Measurements from ENCODE around the gene JADE3. TPM values are rescaled to one million over a fixed set of nuclear protein-coding genes. Genes with fewer than 3 reads are reported as not detected.

Gene JADE3
- total RNA-seq, 8 experiments from 2014 or later: 2.2 to 15.1 (median 6.5) TPM

- in situ Hi-C loops (cut with MboI; ENCODE audit: low pct_unique_long_range_greater_than_20kb in 2 of 9, low sequenced_read_pairs in 9 of 9, unreplicated experiment in 9 of 9): loop anchor here in 1 of 9 experiments (25.0 kb wide), 1 partner anchor 124 kb away; no protein-coding TSS in a partner anchor
- H3K27ac ChIP-seq: peak overlapping the region; percentile 69 to 73
- ATAC-seq (replicated peaks in 6 of 8): peak; percentile 55 to 72 (median 60)
- peak overlapping the region; percentile 48 to 94 (median 63) for H3K4me3 ChIP-seq
- WGBS, 10 experiments: 0 to 73% (median 44%) methylated on average over 2 to 6 of the region's 109 CpGs; no CpG with 5 or more reads in 7 of the 10 experiments
- peaks cover 0 to 5% of the 10 kb centered on the region in 2 donors for H3K4me1 ChIP-seq (replicated peaks in 1 of 2)
These were observed 626 bp downstream of the JADE3 start for GRCh38 chrX:46912603-46913491.

DNA sequence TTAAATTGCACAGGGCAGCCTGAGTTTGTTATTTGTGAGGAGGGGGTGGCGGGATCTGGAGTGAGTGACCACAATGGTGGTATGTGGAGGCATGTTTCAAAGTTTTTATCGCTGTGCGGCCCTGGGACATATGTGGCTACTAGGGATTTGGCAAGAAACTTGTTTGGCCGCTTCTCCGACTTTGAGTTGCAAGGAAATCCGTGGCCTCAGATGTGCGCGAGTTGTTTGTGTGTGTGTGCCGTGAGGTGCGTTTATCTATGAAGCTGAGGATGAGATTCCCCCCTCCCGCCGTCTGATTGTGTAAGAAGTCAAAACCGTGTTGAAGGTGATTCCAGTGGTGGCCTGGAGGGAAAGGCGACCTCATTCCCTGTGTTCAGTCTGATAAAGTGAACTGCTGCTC, 1.4 kb downstream of the JADE3 start:
- Histone ChIP-seq H3K4me3 (peak overlapping the region; percentile 48 to 94 (median 63)), H3K27ac (no peak overlapping the region), H3K4me1 (replicated peaks in 1 of 2) (peaks cover 0 to 5% of the 10 kb centered on the region in 2 donors)
- 0 to 100% (median 13%) methylated on average over 1 to 11 of the region's 14 CpGs; no CpG with 5 or more reads in 5 of the 10 experiments for WGBS, 10 experiments
- in situ Hi-C loops (cut with MboI; ENCODE audit: low pct_unique_long_range_greater_than_20kb in 2 of 9, low sequenced_read_pairs in 9 of 9, unreplicated experiment in 9 of 9): loop anchor here in 1 of 9 experiments (25.0 kb wide), 1 partner anchor 124 kb away; no protein-coding TSS in a partner anchor
- no peak for ATAC-seq (replicated peaks in 6 of 8)

- Histone ChIP-seq H3K27ac (no peak overlapping the region), H3K4me1 (replicated peaks in 1 of 2) (peaks cover 0 to 5% of the 10 kb centered on the region in 2 donors), H3K4me3 (no peak overlapping the region)
- 39 to 100% (median 96%) methylated on average over 1 to 2 of the region's 2 CpGs; no CpG with 5 or more reads in 4 of the 10 experiments for WGBS, 10 experiments
- in situ Hi-C loops (cut with MboI; ENCODE audit: low pct_unique_long_range_greater_than_20kb in 2 of 9, low sequenced_read_pairs in 9 of 9, unreplicated experiment in 9 of 9): loop anchor here in 1 of 9 experiments (25.0 kb wide), 1 partner anchor 121 kb away; no protein-coding TSS in a partner anchor
- ATAC-seq (replicated peaks in 6 of 8): no peak
These were observed 4.1 kb downstream of the JADE3 start for GRCh38 chrX:46916273-46916672.

- 67 to 100% methylated on average over 1 of the region's 1 CpG; no CpG with 5 or more reads in 8 of the 10 experiments for WGBS, 10 experiments
- ATAC-seq (replicated peaks in 6 of 8): no peak
- no peak overlapping the region for H3K4me3 ChIP-seq
- H3K4me1 ChIP-seq (replicated peaks in 1 of 2): peaks cover 0 to 5% of the 10 kb centered on the region in 2 donors
- in situ Hi-C loops (cut with MboI; ENCODE audit: low pct_unique_long_range_greater_than_20kb in 2 of 9, low sequenced_read_pairs in 9 of 9, unreplicated experiment in 9 of 9): loop anchor here in 1 of 9 experiments (25.0 kb wide), 1 partner anchor 120 kb away; no protein-coding TSS in a partner anchor
- H3K27ac ChIP-seq: no peak overlapping the region
These were observed 5.4 kb downstream of the JADE3 start for GRCh38 chrX:46917622-46918021.

- 60% methylated on average over 1 of the region's 1 CpG; no CpG with 5 or more reads in 9 of the 10 experiments for WGBS, 10 experiments
- H3K4me3 ChIP-seq: no peak overlapping the region
- in situ Hi-C loops (cut with MboI; ENCODE audit: low pct_unique_long_range_greater_than_20kb in 2 of 9, low sequenced_read_pairs in 9 of 9, unreplicated experiment in 9 of 9): loop anchor here in 1 of 9 experiments (25.0 kb wide), 1 partner anchor 119 kb away; no protein-coding TSS in a partner anchor
These were observed 6.2 kb downstream of the JADE3 start for GRCh38 chrX:46918434-46918833.

GRCh38 chrX:46920235-46920634, 8.0 kb downstream of the JADE3 start:
- 27 to 93% (median 60%) methylated on average over 1 to 4 of the region's 4 CpGs; no CpG with 5 or more reads in 6 of the 10 experiments for WGBS, 10 experiments
- ATAC-seq (replicated peaks in 6 of 8): no peak
- no peak overlapping the region for H3K27ac ChIP-seq
- no peaks in the 10 kb centered on the region for H3K4me1 ChIP-seq (replicated peaks in 1 of 2)
- in situ Hi-C loops (cut with MboI; ENCODE audit: low pct_unique_long_range_greater_than_20kb in 2 of 9, low sequenced_read_pairs in 9 of 9, unreplicated experiment in 9 of 9): loop anchor here in 1 of 9 experiments (25.0 kb wide), 1 partner anchor 117 kb away; no protein-coding TSS in a partner anchor
- no peak overlapping the region for H3K4me3 ChIP-seq

More at GRCh38 chrX:46918434-46918833, 6.2 kb downstream of the JADE3 start:
- no peak for ATAC-seq (replicated peaks in 6 of 8)
- Histone ChIP-seq H3K4me1 (replicated peaks in 1 of 2) (peaks cover 0 to 5% of the 10 kb centered on the region in 2 donors), H3K27ac (no peak overlapping the region)

- peak in 1 of 8 experiments; percentile 42 for ATAC-seq (replicated peaks in 6 of 8)
- no peak overlapping the region for H3K27ac ChIP-seq
- WGBS, 10 experiments: 23 to 100% (median 64%) methylated on average over 1 of the region's 1 CpG; no CpG with 5 or more reads in 4 of the 10 experiments
- no peak overlapping the region for H3K4me3 ChIP-seq
- H3K4me1 ChIP-seq (replicated peaks in 1 of 2): no peaks in the 10 kb centered on the region
- in situ Hi-C loops (cut with MboI; ENCODE audit: low pct_unique_long_range_greater_than_20kb in 2 of 9, low sequenced_read_pairs in 9 of 9, unreplicated experiment in 9 of 9): loop anchor here in 1 of 9 experiments (25.0 kb wide), 1 partner anchor 115 kb away; no protein-coding TSS in a partner anchor
These were observed 10.4 kb downstream of the JADE3 start for GRCh38 chrX:46922611-46923010.

GRCh38 chrX:46927718-46928117, 15.5 kb downstream of the JADE3 start:
- 29 to 60% methylated on average over 1 of the region's 3 CpGs; no CpG with 5 or more reads in 8 of the 10 experiments for WGBS, 10 experiments
- H3K4me3 ChIP-seq: no peak overlapping the region
- no peaks in the 10 kb centered on the region for H3K4me1 ChIP-seq (replicated peaks in 1 of 2)
- ATAC-seq (replicated peaks in 6 of 8): no peak
- no peak overlapping the region for H3K27ac ChIP-seq
- in situ Hi-C loops (cut with MboI; ENCODE audit: low pct_unique_long_range_greater_than_20kb in 2 of 9, low sequenced_read_pairs in 9 of 9, unreplicated experiment in 9 of 9): no loop called here

GRCh38 chrX:46929439-46930261, 17.4 kb downstream of the JADE3 start:
- 14 to 80% (median 31%) methylated on average over 1 to 3 of the region's 3 CpGs; no CpG with 5 or more reads in 4 of the 10 experiments for WGBS, 10 experiments
- peak in 2 of 8 experiments; percentile 93 to 97 for ATAC-seq (replicated peaks in 6 of 8)
- in situ Hi-C loops (cut with MboI; ENCODE audit: low pct_unique_long_range_greater_than_20kb in 2 of 9, low sequenced_read_pairs in 9 of 9, unreplicated experiment in 9 of 9): no loop called here
- Histone ChIP-seq H3K4me3 (no peak overlapping the region), H3K4me1 (replicated peaks in 1 of 2) (no peaks in the 10 kb centered on the region), H3K27ac (no peak overlapping the region)

DNA sequence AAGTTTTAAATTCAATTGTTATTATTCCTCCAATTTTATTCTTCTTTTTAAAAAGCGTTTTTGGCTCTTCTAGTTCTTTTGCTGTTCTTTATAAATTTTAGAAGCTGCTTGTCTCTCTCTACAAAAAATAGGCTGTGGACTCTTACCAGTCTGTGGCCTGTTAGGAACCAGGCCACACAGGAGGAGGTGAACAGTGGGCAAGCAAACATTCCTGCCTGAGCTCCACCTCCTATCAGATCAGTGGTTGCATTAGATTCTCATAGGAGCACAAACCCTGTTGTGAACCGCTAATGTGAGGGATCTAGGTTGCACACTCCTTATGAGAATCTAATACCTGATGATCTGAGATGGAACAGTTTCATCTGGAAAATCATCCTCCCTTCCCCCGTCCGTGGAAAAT, 23.1 kb downstream of the JADE3 start:
- 48 to 100% (median 84%) methylated on average over 1 to 4 of the region's 4 CpGs; no CpG with 5 or more reads in 6 of the 10 experiments for WGBS, 10 experiments
- H3K4me3 ChIP-seq: no peak overlapping the region
- in situ Hi-C loops (cut with MboI; ENCODE audit: low pct_unique_long_range_greater_than_20kb in 2 of 9, low sequenced_read_pairs in 9 of 9, unreplicated experiment in 9 of 9): no loop called here
- H3K27ac ChIP-seq: no peak overlapping the region
- H3K4me1 ChIP-seq (replicated peaks in 1 of 2): no peaks in the 10 kb centered on the region
- no peak for ATAC-seq (replicated peaks in 6 of 8)

DNA sequence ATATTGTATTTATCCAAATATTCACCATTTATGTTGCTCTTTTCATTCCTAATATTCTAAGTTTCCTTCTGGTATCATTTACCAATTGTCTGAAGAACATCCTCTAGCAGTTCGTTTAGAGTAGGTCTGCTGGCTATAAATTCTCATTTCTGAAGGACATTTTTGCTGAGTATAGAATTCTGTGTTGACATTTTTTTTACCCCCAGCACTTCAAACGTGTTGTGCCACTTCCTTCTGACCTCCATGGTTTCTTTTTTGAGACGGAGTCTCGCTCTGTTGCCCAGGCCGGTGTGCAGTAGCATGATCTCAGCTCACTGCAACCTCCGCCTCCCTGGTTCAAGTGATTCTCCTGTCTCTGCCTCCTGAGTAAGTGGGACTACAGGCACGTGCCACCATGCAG, 26.4 kb downstream of the JADE3 start:
- no peak overlapping the region for H3K27ac ChIP-seq
- in situ Hi-C loops (cut with MboI; ENCODE audit: low pct_unique_long_range_greater_than_20kb in 2 of 9, low sequenced_read_pairs in 9 of 9, unreplicated experiment in 9 of 9): no loop called here
- ATAC-seq (replicated peaks in 6 of 8): no peak
- H3K4me1 ChIP-seq (replicated peaks in 1 of 2): no peaks in the 10 kb centered on the region
- H3K4me3 ChIP-seq: no peak overlapping the region
- 40 to 100% (median 79%) methylated on average over 1 to 7 of the region's 7 CpGs; no CpG with 5 or more reads in 4 of the 10 experiments for WGBS, 10 experiments

DNA sequence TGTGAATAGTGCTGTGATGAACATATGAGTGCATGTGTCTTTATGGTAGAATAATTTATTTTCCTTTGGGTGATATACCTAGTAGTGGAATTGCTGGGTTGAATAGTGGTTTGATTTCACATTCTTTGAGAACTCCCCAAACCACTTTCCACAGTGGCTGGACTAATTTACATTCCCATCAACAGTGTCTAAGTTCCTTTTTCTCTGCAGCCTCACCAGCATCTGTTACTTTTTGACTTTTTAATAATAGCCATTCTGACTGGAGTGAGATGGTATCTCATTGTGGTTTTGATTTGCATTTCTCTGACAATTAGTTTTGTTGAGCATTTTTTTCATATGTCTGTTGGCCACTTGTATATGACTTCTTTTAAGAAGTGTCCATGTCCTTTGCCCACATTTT, 29.1 kb downstream of the JADE3 start:
- in situ Hi-C loops (cut with MboI; ENCODE audit: low pct_unique_long_range_greater_than_20kb in 2 of 9, low sequenced_read_pairs in 9 of 9, unreplicated experiment in 9 of 9): no loop called here
- no peak for ATAC-seq (replicated peaks in 6 of 8)
- no peak overlapping the region for H3K4me3 ChIP-seq
- H3K4me1 ChIP-seq (replicated peaks in 1 of 2): no peaks in the 10 kb centered on the region
- H3K27ac ChIP-seq: no peak overlapping the region
